ENCODE results near the gene TXNRD1.

GRCh38 chr12:104290320-104290719 is 74.7 kb downstream of the TXNRD1 start:
- no peak for TF ChIP-seq CTCF (IDR thresholded peaks at IDR 0.05)
- no peak for TF ChIP-seq POLR2A (IDR thresholded peaks at IDR 0.05)

Measured in lower leg skin (tissue), 3 donors.